Activated CD8-positive, alpha-beta memory T cell treated with anti-CD3 and anti-CD28 coated beads, Interleukin-2, amount 50 U/mL, for 24 hours (primary cell): ENCODE results near the gene FRMPD4.
"Not testable (repeated sequence)": the region's sequence is repeated elsewhere in the genome, so short reads cannot be mapped to it uniquely, and the experiment has no call there.

Source experiments
- DNase-seq: peaks from one replicate; pipeline ENCODE4 v3.0.0-alpha.2; 2020; ENCODE audit errors: extremely low read depth

Gene FRMPD4

DNA sequence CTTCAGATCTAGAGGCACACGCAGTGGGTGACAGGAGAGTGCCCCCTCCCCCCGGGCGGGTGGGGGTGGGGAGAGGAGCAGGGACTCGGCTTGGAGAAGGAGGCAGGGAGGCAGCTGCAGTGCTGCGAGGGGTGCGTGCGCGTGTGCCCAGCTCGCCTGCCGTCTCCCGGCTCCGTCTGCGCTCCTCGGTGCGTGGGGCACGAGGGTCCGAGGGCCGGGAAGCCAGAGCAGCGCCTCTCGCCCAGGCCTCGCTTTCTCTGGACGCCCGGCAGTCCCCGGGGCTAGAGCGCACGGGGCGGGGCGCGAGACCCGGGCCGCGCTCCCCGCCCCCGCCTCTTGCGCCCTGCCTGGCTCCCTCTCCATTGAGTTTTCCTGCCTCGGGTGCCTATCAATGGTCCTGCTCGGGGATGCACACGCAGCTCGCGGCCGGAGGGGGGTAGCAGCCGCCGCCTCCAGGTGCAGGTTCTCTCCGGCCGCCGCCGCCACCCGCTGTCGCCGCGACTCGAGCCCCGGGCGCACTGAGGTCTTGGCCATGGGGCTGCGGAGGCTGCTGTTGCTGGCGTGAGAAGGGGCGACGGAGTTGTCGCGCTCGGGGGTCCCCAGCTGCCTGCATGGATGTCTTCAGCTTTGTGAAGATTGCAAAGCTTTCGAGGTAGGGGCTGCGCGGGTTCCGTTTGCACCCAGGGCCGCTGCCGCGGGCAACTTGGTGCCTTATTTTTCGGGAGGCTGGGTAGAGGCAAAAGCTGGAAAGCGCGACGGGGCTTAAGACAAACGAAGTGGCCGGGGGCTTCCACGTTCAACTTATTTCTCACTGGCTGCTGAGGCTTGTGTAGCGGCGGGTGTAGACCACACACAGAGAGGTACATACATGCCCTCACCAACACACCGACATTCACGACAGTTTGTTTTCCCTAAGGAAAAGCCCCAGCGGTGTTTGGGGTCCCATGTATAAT lies at the start of gene FRMPD4:
TSS of gene FRMPD4 (plus strand) at position 113 of the 953 bp plus-strand sequence. CDS start at position 612, 499 bp downstream.
- DNase-seq = no peak

DNA sequence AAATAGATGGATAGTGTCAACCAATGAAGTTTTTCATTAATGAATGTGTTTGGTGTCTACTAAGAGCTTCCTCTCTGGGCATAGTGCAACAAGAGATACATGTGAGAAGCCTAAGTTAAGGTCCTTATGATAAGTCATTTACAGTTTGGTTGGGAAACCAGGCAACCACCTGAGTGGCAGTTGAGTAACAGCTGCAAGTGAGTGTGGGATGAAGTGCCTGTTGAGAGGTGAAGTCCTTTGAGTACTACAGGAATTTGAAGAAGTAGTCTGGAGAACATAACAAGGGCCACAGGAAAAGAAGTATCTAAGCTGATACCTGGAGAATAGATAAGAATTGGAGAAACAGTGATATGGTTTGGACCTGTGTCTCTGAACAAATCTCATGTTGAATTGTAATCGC lies 48.5 kb upstream of the FRMPD4 start:
- DNase-seq = no peak

DNA sequence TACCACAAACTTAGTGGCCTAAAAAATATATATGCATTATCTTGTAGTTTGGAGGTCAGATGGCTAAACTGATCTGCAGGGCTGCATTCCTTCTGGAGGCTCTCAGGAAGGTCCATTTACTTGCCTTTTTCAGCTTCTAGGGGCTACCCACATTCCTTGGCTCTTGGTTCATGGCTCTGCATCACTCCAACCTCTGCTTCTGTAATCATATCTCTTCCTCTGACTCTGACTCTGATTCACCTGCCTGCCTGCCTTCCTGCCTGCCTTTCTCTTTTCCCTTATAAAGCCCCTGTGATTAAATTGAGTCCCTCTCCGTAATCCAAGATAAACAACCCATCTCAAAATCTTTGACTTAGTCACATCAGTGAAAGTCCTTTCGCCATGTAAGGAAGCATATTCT lies 25.0 kb upstream of the FRMPD4 start:
- DNase-seq = no peak

DNA sequence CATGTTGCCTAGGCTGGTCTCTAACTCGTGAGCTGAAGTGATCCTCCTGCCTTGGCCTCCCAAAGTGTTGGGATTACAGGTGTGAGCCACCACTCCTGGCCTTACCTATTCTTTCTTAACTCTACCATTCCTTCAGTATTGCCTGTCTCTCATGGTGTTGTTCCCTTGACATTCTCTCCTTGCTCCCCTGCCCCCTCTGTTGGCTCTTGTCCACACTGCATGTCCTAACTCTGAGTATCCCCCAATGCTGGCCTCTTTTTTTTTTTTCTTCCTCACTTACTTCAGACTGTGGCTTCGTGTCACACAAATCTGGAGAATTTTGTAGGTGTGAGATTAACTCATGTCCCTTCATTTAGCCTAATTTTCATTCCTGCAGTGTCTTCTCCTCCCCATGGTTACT lies 22.9 kb upstream of the FRMPD4 start:
- DNase-seq = no peak

DNA sequence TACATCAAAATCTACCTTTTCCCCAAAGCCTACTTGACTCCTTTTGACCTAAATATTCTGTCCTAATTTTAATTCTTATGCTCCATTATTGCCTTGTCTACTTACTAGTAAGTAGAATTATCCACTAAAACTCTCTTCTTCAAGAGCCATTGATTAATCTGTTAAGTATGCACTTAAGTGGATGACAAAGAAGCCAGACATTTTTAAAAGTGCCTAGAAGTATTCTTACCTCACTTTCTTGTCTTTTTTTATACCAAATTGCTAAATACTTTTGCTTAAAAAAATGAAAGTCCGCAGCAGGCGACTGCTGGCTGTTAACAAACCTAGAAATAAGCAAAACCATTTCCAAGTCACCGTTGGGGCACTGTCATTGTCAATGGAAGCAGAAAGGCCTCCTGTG lies 20.1 kb upstream of the FRMPD4 start:
- DNase-seq = no peak

DNA sequence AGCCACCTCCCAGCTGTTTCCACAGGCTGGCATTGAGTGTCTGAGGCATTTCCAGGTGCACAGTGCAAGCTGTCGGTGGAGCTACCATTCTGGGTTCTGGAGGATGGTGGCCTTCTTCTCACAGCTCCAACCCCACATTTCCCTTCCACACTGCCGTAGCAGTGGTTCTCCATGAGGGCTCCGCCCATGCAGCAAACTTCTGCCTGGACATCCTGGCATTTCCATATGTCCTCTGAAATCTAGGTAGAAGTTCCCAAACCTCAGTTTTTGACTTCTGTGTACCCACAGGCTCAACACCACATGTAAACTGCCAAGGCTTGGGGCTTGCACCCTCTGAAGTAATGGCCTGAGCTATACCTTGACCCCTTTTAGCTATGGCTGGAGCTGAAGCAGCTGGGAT lies 10.3 kb upstream of the FRMPD4 start:
- DNase-seq = no peak

DNA sequence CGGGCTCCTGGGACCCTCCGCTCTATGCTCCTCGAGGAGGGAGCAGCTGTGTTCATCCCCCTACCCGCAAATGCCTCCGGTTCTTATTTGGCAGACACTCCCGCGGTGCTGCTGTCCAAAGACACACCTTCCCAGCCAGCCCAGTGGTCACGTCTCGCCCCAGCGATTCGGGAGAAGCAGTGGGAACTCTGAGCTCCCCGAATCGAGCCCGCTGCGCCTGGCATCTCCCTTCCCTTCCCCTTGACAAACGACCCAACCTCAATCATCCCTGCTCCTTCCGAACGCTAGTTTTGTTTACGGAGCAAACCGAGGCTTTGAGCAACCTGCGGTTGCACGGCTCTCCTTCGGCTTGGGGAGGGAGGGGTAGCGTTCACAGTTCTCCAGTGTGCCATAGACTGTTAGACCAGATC lies 317 bp upstream of the FRMPD4 start:
- no peak for DNase-seq

DNA sequence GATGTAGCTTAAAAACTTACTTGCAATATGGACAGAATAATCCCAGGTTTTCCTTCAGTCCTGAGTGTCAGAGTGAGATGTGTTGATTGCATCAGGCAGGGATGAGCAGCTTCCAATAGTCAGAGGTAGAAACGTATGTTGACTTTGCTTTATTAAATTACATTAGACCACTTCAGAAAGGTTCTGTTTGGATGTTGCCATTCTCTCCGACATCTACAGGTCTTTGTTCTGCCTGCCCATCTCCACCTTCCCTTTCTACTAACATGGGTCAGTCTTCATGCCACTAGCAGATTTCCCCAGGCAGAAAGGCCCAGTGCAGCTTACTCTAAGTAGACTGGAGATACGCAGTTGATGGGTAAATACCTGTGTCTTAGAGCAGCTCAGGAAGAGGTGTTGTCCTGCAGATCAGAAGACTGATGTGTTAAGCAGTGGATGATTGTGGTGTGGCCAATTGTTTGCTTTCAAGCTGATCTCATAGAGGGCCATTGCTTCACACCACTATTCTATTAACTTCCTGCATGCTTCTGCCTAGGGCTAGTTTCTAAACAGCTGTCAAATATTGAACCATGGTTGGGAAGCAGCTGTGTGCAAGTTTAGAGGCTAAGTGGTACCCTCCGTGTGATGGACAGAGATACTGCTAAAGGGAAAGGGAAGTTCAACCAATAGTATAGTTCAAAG lies 1.8 kb downstream of the FRMPD4 start:
- no peak for DNase-seq

DNA sequence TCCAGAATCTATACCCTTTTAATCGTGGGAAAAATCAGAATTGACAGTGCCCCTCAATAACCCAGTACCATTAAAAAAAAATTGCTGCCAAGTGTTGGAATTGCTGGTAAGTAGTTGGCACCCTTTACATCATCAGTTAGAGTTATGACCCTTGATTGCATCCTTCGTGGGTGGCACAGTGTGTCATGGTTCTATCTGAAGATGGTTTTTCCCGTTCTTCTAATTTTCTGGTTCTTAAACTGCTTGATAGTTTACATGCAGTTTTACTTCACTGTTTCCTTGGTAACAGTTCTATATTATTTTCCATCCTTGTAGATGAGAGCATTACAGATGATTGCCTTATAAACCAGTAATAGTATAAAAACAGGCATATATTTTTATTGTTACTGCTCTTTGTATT lies 3.2 kb downstream of the FRMPD4 start:
- DNase-seq = no peak

DNA sequence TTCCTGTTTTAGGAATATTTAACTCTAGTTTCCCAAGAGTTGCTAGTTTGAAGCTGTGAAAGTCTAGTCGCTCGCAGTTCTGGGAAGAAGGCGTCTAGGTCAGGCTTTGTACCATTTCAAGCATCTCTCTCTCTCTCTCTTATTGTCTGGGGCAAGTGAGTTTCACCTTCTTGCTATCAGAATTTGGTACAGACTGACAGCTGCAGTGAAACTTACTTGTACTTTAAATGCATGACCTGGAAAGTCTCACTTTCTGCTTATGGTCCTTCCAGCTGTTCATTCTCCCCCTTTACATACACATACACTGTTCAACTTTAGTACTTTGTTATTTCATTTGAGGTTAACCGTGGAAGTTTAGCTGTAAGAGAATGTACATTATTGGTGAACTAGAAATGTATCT lies 4.4 kb downstream of the FRMPD4 start:
- DNase-seq = no peak

DNA sequence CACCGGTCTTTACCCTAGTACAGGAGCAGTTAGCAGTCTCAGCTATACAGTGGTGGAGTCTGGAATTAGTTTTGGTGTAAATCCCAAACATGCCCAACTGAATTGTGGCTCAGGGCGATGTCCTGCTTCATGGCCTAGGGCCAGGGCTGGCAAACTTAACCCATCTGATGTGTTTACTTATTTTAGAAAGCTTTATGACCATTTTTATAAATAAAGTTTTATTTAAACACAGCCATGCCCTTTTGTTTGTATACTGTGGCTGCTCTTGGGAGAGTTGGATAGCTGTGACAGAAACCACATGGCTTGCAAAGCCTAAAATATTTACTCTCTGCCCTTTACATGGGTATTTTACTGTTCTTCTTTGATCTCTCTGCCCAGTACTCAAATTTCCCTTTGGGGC lies 7.1 kb downstream of the FRMPD4 start:
- no peak for DNase-seq

DNA sequence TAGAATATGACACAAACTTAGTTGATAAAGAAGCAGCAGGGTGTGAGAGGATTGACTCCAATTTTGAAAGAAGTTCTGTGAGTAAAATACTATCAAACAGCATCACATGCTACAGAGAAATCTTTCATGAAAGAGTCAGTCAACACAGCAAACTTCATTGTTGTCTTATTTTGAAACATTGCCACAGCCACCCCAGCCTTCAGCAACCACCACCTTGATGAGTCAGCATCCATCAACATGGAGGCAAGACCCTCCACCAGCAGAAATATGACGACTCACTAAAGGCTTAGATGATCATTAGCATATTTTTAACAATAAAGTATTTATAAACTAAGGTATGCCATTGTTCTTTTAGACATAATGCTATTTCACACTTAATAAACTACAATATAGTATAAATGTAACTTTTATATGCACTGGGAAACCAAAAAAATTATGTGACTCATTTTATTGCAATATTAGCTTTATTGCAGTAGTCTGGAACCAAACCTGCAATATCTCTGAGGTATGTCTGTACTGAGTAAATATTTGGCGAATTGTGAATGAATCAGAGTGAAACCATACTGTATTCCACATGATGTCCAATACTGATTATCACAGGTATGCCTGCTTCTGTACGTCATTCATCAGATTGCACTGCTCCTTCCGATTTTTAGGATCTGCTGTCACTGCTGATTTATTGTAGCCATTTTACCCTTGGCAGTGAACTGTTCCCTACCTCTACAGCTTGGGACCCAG lies 11.6 kb downstream of the FRMPD4 start:
- DNase-seq = no peak

DNA sequence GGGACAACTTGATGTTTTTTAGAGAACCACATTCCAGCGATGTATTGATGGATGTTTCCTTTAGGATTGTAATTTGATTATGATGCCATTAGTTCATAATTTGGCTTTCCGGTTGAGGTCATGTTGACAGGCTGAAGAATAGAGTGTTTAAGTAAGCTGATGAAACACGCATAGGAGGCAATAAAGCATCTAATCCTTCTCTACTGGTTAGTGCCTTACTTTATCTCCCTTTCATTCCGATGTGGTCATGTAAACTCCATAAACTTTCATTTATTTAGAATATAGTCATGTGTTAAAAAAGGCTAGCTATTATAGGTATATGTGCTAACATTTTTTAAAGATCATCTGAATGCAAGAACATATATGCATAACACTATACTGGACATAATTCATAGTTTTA lies 15.0 kb downstream of the FRMPD4 start:
- no peak for DNase-seq

DNA sequence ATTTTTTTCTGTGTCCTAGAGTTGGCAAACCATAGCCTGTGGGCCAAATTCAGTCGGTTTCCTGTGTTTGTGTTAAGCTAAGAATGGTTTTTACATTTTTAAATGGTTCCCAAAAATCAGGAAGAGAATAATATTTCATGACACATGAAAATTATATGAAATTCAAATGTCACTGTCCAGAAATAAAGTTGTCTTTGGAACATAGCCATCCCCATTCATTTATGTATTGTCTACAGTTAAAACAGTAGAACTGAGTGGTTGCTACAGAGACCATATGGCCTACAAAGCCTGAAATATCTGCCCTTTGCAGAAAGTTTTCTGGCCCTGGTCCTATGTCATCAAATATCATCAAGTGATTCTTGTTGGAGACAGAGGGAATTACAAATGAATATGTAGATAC lies 15.5 kb downstream of the FRMPD4 start:
- DNase-seq = no peak

DNA sequence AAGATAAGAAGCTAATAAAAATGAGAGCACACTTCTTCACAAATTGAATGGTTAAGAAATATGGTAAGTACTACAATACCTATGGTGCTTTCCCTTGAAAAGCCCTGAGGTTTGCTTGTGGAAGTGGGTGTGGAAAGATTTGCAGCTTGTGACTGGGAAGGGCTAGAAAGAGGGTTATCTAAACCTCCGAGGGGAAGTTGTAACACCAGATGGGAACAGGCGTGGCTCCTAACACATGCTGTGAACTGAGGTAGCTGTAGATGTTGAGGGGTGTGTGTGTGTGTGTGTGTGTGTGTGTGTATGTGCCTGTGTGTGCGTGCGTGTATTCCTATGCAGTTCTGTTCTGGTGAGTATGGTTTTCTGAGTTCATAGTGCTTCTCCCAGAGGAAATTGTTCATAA lies 21.5 kb downstream of the FRMPD4 start:
- DNase-seq = no peak

DNA sequence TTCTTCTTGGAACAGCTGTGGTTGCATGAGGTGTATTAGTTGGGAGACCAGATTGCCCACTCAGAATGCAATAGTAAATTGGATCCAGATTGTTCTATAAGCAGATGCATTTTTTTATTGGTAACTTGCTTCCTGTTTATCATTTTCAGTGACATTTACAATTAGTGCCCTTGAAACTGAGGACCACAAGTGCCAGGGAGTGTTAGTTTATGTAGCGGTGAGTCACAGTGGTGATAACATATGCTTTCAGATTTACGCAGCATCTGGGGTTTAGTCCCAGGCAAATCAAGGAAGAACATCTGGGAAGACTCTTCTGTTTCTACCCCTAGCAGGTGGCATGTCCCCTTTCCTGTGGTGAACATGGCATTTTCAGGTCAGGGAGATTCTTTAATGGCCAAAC lies 24.1 kb downstream of the FRMPD4 start:
- DNase-seq = no peak

DNA sequence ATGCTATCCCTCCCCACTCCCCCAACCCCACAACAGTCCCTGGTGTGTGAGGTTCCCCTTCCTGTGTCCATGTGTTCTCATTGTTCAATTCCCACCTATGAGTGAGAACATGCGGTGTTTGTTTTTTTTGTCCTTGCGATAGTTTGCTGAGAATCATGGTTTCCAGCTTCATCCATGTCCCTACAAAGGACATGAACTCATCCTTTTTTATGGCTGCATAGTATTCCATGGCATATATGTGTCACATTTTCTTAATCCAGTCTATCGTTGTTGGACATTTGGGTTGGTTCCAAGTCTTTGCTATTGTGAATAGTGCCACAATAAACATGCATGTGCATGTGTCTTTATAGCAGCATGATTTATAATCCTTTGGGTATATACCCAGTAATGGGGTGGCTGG lies 25.9 kb downstream of the FRMPD4 start:
- not testable (repeated sequence) for DNase-seq

DNA sequence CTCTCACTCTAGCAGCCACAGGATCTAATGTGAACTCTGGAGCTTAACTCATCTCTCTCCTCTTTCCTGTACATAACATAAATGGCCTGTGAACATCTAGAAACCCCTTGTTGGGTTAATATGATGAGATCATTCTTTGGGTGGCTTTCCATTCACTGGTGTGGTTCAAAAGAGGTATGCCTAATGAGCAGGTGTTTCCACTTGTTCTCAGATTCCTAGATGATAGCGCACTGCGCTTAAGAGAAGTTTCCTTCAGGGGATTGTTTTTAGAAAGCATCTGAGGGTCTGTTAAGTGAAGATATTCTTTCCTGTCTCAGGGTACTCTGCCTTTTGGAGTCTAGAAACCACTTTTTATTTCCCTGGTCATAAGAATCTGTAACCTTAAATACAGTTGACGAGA lies 32.5 kb downstream of the FRMPD4 start:
- DNase-seq = no peak

DNA sequence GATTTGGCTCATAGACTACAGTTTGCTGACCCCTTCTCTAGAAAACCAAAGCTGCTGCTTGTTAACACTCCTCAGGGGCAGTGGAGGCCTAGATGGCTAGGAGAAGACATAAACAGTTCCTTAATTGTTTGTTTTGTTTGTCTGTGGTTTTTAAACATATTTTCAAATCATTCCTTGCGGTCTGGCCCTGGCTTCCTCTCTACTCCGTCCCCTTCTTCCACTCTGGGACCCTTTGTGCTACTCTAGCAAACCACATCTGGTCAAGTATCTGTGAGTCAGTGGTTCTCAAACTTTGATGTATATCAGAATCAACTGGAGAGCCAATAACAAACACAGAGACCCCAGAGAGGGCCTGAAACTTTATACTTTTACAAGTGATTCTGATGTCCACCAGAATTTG lies 36.1 kb downstream of the FRMPD4 start:
- no peak for DNase-seq

DNA sequence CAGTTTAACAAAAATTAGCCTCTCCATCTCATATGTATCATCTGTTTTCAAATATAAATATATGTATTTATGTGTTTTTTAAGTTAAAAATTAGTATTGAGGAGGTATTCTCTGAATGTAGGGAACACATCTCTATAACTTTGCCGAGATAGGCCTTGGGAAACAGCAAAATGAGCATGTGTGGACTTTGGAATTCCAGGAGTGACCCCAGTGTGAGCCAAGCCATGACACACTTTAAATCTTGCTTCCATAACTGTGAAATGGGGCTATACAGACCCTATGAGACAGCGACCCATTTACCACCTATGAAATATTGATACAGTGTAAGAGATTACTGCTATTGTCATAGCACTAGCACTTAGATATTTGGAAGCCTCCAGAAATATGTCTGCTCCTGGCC lies 58.8 kb downstream of the FRMPD4 start:
- DNase-seq = no peak

DNA sequence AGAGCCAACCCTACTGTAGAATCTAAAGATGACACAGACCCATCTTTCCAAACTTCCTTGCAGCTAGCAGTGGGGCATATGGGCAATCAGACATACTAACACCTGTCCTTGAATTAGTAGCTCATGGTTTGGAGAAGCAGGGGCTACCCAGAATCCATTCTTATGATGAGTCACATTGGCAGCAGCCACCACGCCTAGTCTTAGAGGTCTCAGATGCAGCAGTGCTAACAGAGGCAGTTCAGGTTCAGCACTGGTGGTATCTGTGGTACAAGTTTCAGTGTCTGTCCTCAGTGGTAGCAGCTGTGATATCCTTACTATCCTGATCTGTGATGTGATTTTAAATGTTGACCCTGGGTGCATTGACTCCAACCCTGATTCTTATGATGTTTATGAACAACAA lies 68.1 kb downstream of the FRMPD4 start:
- no peak for DNase-seq

DNA sequence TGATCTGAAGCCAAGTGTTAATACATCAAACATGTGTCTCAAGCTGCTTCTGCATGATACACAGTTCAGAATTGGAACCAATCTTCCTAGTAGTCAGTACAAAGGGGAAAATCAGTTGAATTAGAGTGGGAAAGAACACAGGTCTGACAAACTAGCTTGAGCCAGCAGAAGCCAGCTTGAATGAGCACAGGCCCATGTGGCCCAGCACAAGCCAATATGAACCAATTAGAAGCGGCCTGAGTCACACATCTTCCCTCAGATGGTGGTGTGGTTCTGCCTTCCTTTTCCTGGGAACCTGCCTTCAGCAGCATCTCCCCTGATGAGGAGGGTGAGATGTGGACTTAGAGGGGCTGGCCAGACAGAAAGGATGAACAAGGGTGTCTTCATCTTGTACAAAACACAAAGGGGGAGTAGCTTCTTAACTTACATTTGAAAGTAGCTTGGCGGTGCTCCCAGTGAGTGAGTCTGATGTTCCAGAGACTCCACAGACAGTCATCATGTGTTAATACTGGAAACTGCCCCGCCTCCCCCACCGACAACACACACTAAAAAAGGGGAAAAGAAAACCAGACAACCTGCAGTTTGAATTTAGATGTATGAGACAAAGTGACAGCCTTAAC lies 72.0 kb downstream of the FRMPD4 start:
- DNase-seq = no peak
